ENCODE measurements around the gene PGPEP1.

- no peak for TF ChIP-seq BHLHE40 (IDR thresholded peaks at IDR 0.05; ENCODE audit: borderline replicate concordance)
- TF ChIP-seq FOXM1 (IDR thresholded peaks at IDR 0.05; ENCODE audit: borderline replicate concordance) = no peak
- TF ChIP-seq NFRKB (IDR thresholded peaks at IDR 0.05) = no peak
- no peak for TF ChIP-seq FOXA1 (IDR thresholded peaks at IDR 0.05)
- no peak for TF ChIP-seq CTBP1 (IDR thresholded peaks at IDR 0.05; ENCODE audit: borderline replicate concordance)
- no peak for TF ChIP-seq ARNT (IDR thresholded peaks at IDR 0.05)
- TF ChIP-seq TARDBP (IDR thresholded peaks at IDR 0.05) = no peak
- TF ChIP-seq SP1 (IDR thresholded peaks at IDR 0.05) = no peak
Observed at GRCh38 chr19:18389726-18390064, 49.3 kb downstream of the PGPEP1 start.

All from HEK293T (cell line).